ENCODE measurements around the gene ADORA3. TPM values are rescaled to one million over a fixed set of nuclear protein-coding genes. Genes with fewer than 3 reads are reported as not detected.

Gene ADORA3
- total and polyA plus RNA-seq, 2 donors (not counting 3 experiments of a cell fraction or from before 2014, with no cell fraction given): 0.31 TPM; not detected in 1

DNA sequence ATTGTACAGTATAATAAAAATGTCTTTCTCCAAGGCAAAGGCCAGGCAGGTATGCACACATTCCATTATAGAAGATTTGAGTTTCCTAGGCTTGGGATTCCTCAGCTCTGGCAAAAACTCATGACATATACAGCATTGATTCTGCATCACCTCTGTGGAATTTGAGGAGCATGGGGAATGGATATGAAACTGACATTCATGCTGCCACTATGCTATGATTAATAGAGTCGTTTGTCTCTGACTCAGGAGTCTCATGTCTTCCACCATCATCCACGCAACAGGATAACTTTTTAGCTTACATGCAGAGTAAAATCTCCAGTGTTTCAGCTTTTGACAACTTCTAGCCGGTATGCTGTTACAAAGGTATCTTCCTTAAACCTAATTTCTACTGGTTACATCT lies 49.8 kb upstream of the ADORA3 start:
- Histone ChIP-seq H3K9me1 (replicated peaks; ENCODE audit: control insufficient read depth, extremely low read depth, insufficient read depth, low read length) (no peaks in the 10 kb centered on the region), H3K27me3 (ENCODE audit: control insufficient read depth in 2 of 2, insufficient read depth in 2 of 2, low read length in 2 of 2) (no peaks in the 10 kb centered on the region), H3K4me2 (ENCODE audit: insufficient read depth, low read length) (no peak overlapping the region), H3K4me3 (replicated peaks in 1 of 3; ENCODE audit: insufficient read depth in 1 of 3, low read depth in 1 of 3, low read length in 3 of 3) (no peak overlapping the region), H3K79me2 (ENCODE audit: control insufficient read depth, insufficient read depth, low read length) (no peaks in the 10 kb centered on the region), H3K9ac (replicated peaks; ENCODE audit: extremely low read depth, insufficient read depth, low read length) (no peak overlapping the region), H3K4me1 (ENCODE audit: control insufficient read depth, extremely low read depth, insufficient read depth, low read length) (no peaks in the 10 kb centered on the region), H3K27ac (ENCODE audit: insufficient read depth, low read depth, low read length) (no peak overlapping the region), H3K9me3 (replicated peaks; ENCODE audit: control insufficient read depth, insufficient read depth, low read length) (no peaks in the 10 kb centered on the region), H3K36me3 (ENCODE audit: control insufficient read depth in 2 of 2, extremely low read depth in 1 of 2, insufficient read depth in 2 of 2, low read length in 2 of 2) (no peaks in the 10 kb centered on the region), H2AFZ (ENCODE audit: low read depth, low read length) (no peak overlapping the region), H4K20me1 (replicated peaks; ENCODE audit: control insufficient read depth, extremely low read depth, insufficient read depth, low read length) (no peaks in the 10 kb centered on the region)
- CTCF ChIA-PET: interaction anchor here (1.1 kb wide), 1 partner anchor 46 kb away, joined by 3 read pairs; no protein-coding TSS in a partner anchor
- BruUV-seq (replicated peaks): no TSS peak
- POLR2A ChIA-PET: no interaction called here
- FAIRE-seq (no peak), DNase-seq (ENCODE audit: low read depth, low spot score) (no peak)
- dilution Hi-C loops (cut with MboI; ENCODE audit: extremely low pct_ligation_motif_present, low sequenced_read_pairs): no loop called here
- intact Hi-C loops (cut with micrococcal nuclease): no loop called here
- TF ChIP-seq POLR2A (IDR thresholded peaks at IDR 0.05; ENCODE audit: low read depth, low read length) (no peak), GATA2 (IDR thresholded peaks at IDR 0.05; ENCODE audit: insufficient read depth, insufficient read length, low read depth, low read length) (no peak), FOS (IDR thresholded peaks at IDR 0.05; ENCODE audit: borderline replicate concordance, insufficient read depth, low read length) (no peak), POLR2AphosphoS5 (IDR thresholded peaks at IDR 0.05; ENCODE audit: insufficient read depth, low read depth, low read length) (no peak), JUN (IDR thresholded peaks at IDR 0.05; ENCODE audit: borderline replicate concordance, insufficient read depth, insufficient read length, low read depth) (no peak), MAX (IDR thresholded peaks at IDR 0.05; ENCODE audit: insufficient read depth, insufficient read length) (no peak), EZH2 (IDR thresholded peaks at IDR 0.05; ENCODE audit: borderline replicate concordance, low read depth, low read length, severe bottlenecking) (no peak), MYC (IDR thresholded peaks at IDR 0.05; ENCODE audit: low read depth, low read length) (no peak)
- TF ChIP-seq, protein P1, sequence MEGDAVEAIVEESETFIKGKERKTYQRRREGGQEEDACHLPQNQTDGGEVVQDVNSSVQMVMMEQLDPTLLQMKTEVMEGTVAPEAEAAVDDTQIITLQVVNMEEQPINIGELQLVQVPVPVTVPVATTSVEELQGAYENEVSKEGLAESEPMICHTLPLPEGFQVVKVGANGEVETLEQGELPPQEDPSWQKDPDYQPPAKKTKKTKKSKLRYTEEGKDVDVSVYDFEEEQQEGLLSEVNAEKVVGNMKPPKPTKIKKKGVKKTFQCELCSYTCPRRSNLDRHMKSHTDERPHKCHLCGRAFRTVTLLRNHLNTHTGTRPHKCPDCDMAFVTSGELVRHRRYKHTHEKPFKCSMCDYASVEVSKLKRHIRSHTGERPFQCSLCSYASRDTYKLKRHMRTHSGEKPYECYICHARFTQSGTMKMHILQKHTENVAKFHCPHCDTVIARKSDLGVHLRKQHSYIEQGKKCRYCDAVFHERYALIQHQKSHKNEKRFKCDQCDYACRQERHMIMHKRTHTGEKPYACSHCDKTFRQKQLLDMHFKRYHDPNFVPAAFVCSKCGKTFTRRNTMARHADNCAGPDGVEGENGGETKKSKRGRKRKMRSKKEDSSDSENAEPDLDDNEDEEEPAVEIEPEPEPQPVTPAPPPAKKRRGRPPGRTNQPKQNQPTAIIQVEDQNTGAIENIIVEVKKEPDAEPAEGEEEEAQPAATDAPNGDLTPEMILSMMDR (IDR thresholded peaks at IDR 0.05; ENCODE audit: extremely low read depth in 1 of 2, insufficient read depth in 1 of 2, low read depth in 1 of 2, low read length in 2 of 2): no peak
